Measurements from ENCODE around the gene ZNF93.

DNA sequence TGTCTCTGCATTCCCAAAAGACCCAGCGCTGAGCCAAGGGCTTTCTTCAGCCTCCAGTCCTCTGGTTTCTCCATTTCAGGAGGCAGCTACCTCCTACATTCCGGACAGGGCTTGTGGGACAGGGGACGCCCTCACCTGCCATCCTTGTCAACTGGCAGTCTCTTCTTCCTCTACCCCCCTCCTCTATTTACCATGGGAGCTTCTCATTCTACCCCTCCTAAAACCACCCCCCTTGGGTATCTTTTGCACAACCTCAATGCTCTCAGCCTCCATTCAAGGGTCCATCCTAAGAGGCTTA is 43.8 kb downstream of the ZNF93 start:
- TF ChIP-seq, protein P1, sequence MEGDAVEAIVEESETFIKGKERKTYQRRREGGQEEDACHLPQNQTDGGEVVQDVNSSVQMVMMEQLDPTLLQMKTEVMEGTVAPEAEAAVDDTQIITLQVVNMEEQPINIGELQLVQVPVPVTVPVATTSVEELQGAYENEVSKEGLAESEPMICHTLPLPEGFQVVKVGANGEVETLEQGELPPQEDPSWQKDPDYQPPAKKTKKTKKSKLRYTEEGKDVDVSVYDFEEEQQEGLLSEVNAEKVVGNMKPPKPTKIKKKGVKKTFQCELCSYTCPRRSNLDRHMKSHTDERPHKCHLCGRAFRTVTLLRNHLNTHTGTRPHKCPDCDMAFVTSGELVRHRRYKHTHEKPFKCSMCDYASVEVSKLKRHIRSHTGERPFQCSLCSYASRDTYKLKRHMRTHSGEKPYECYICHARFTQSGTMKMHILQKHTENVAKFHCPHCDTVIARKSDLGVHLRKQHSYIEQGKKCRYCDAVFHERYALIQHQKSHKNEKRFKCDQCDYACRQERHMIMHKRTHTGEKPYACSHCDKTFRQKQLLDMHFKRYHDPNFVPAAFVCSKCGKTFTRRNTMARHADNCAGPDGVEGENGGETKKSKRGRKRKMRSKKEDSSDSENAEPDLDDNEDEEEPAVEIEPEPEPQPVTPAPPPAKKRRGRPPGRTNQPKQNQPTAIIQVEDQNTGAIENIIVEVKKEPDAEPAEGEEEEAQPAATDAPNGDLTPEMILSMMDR (IDR thresholded peaks at IDR 0.05) = no peak
- TF ChIP-seq POLR2A (IDR thresholded peaks at IDR 0.05) (no peak), POLR2AphosphoS5 (IDR thresholded peaks at IDR 0.05) (no peak)

Measured in breast epithelium (tissue), 3 donors.